ENCODE data around the gene RPRD1B.

RPRD1B gene

DNA sequence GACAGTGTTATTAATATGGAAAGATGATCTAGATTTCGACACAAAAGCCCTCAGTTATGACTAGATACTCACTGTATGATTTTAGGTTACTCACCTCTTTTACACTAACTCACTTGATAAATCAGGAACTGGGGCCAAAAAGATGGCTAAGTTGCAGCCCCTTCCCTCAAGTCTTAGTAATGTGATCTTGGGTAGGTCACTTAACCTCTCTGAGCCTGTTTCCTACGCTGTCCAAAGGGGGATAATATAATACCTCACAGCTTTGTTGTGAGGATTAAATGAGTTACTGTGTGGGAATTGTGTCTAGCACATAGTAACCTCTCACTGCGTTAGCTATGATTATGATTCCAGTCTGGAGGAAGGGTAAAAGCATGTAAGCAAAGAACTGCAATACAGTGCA is 1.6 kb upstream of the RPRD1B start:
- no peak overlapping the region for H3K27ac ChIP-seq
- TF ChIP-seq, protein P1, sequence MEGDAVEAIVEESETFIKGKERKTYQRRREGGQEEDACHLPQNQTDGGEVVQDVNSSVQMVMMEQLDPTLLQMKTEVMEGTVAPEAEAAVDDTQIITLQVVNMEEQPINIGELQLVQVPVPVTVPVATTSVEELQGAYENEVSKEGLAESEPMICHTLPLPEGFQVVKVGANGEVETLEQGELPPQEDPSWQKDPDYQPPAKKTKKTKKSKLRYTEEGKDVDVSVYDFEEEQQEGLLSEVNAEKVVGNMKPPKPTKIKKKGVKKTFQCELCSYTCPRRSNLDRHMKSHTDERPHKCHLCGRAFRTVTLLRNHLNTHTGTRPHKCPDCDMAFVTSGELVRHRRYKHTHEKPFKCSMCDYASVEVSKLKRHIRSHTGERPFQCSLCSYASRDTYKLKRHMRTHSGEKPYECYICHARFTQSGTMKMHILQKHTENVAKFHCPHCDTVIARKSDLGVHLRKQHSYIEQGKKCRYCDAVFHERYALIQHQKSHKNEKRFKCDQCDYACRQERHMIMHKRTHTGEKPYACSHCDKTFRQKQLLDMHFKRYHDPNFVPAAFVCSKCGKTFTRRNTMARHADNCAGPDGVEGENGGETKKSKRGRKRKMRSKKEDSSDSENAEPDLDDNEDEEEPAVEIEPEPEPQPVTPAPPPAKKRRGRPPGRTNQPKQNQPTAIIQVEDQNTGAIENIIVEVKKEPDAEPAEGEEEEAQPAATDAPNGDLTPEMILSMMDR (IDR thresholded peaks at IDR 0.05) = no peak
- TF ChIP-seq ZFX (IDR thresholded peaks at IDR 0.05; ENCODE audit: borderline replicate concordance) = no peak

DNA sequence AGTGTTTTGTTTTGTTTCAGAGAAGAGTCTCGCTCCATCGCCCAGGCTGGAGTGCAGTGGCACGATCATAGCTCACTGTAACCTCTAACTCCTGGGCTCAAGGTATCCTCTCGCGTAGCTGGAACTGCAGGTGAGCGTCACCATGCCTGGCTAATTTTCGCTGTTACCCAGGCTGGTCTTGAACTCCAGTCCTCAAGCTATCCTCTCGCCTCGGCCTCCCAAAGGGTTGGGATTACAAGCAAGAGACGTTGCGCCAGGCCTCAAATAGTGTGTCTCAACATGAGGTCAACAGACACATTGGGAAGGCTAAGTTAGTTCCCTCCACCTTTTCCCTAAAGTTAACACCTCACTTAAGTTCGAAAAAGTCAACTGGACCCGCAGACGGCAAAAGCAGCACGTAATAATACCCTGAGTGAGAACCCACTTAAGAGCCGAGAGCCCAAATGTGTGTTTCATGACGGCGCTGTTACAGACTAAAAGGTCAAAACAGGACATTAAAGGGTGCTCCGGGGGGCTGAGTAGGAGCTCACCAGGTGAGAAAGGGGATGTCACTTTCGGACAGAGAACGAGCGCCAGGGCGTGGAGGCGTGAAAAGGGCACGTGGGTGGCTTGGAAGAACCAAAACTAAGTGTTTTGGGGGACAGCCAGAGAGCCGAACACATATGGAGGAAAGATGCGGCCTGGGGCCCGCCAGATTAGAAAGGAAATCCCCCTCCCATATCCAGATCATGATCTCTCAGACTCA is 789 bp upstream of the RPRD1B start:
- H3K27ac ChIP-seq = peak overlapping the region; percentile 83
- TF ChIP-seq, protein P1 (IDR thresholded peaks at IDR 0.05) = no peak
- TF ChIP-seq ZFX (IDR thresholded peaks at IDR 0.05; ENCODE audit: borderline replicate concordance) = no peak

DNA sequence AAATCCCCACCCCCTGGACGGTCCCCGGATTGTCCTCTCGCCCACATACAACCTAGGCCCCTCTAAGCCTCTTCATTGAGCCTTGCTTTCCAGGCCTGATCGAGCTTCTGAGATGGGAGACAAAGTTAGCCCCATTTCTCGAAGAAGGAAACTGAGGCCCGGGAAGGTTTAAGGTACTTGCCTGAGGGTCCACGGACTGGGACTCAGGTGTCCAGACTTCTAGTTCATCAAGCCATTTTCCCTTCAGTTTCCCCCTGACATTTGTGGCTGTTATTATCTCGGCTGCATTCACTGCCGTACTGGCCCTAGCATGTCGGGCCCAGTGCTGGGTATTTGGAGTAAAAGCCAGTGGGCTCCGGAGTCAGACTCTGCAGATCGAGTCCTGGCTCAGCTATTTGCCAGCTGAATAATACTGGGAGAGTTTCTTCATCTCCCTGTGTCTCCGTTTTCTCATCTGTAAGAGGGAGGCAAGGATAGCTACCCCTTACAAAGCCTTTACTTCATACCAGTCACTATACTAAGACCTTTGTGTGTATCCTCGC is 633 bp downstream of the RPRD1B start:
- H3K27ac ChIP-seq = peak overlapping the region; percentile 83
- TF ChIP-seq ZFX (IDR thresholded peaks at IDR 0.05; ENCODE audit: borderline replicate concordance) = no peak
- TF ChIP-seq, protein P1 (IDR thresholded peaks at IDR 0.05) = no peak

DNA sequence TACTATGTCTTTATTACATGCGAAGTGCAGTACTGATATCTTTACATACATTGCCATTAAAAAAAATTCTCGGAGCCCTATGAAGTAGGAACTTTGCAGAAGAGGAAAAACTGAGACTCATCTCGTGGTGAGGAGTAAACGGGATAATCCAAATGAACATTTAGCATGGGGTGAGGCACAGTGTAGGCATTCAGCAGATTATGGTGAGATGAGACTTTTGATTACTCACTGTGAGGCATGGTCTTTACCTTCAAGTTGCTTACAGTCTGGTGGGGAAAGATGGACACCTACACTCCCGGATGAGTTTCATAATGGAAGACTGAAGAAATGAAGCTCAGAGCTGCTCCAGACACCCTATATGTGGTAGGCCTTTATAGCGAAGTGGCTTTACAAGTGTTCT is 1.4 kb downstream of the RPRD1B start:
- peak overlapping the region; percentile 83; the same call in 1 of the 2 replicates for H3K27ac ChIP-seq
- TF ChIP-seq ZFX (IDR thresholded peaks at IDR 0.05; ENCODE audit: borderline replicate concordance) = no peak
- TF ChIP-seq, protein P1 (IDR thresholded peaks at IDR 0.05) = no peak

DNA sequence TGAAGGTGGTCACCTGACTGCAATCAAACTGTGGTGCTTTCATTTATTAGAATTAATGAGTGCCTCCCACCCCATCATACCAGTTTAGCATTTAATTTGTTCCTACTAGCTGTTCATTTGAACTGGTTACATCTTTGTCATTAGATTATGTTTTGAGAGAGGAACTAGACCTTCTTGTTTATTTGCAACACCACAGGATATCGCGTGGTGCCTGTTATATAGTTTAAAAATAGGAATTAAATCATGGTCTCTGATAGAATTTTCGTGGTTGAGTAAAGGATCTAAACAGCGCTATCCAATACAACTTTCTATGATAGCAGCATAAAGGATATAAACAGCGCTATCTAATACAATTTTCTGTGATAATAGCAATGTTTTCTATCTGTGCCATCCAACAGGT is 2.8 kb downstream of the RPRD1B start:
- no peak for TF ChIP-seq ZFX (IDR thresholded peaks at IDR 0.05; ENCODE audit: borderline replicate concordance)
- TF ChIP-seq, protein P1 (IDR thresholded peaks at IDR 0.05) = no peak
- H3K27ac ChIP-seq = no peak overlapping the region

DNA sequence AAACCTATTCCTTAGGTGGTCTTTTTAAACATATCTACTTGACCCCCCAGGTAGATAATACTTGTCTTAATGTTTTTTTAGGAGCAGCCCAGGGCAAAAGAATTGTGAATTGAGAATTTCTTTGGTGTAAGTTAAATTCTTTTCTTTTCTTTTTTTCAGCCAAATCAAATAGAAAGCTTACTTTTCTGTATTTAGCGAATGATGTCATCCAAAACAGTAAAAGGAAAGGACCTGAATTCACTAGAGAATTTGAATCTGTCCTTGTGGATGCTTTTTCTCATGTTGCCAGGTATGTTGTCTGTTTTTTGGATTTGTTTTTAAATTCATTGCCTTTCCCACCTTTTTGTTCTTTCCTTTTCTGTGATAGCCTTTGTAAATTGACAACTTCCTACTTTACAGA is 6.7 kb downstream of the RPRD1B start:
- no peak for TF ChIP-seq ZFX (IDR thresholded peaks at IDR 0.05; ENCODE audit: borderline replicate concordance)
- TF ChIP-seq, protein P1 (IDR thresholded peaks at IDR 0.05) = no peak
- H3K27ac ChIP-seq = no peak overlapping the region
